Iris pigment epithelial cell (primary cell): Measurements from ENCODE around the gene SLC25A38.
A peak's percentile ranks its signal among the peaks of the same experiment; 100 is the strongest.
"Not testable (repeated sequence)": the region's sequence is repeated elsewhere in the genome, so short reads cannot be mapped to it uniquely, and the experiment has no call there.

Experiments used
- DNase-seq: peaks from one replicate; pipeline ENCODE4 v3.0.0-alpha.2; 2011; ENCODE audit warnings: low read depth

SLC25A38 gene

DNA sequence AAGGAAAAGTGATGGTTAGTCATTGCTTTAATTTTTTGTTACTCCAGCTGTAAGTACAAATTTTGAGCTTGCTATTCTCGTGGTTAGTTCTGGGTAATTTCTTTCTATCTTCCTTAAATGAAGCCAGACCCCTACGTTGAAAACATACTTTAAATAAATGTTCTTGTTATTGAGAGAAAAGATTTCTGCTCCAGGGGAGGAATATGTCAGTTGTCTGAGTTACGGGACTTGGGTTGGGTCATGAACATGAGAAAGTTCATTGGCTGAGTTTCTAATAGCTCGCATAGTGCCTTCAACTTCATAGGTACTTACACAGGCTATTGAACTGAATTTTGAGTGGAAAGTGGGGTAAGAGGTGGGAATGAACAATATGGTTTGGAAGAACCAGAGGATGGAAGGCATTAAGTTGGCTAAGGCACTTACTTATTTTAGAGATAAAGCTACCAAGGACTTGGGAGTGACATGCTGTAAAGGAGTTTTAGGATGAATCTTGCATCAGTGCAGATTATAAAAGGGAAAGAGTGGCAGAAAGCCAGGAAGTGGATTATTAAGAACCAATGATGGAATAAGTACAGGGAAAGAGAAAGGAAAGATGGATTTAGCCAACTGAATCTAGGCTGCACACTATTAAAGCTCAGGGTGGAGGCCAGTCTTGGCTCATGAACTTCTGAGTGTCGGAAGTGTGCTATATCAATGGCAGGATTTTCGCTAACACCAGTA is 24.8 kb downstream of the SLC25A38 start:
- DNase-seq, result peak; percentile 35

DNA sequence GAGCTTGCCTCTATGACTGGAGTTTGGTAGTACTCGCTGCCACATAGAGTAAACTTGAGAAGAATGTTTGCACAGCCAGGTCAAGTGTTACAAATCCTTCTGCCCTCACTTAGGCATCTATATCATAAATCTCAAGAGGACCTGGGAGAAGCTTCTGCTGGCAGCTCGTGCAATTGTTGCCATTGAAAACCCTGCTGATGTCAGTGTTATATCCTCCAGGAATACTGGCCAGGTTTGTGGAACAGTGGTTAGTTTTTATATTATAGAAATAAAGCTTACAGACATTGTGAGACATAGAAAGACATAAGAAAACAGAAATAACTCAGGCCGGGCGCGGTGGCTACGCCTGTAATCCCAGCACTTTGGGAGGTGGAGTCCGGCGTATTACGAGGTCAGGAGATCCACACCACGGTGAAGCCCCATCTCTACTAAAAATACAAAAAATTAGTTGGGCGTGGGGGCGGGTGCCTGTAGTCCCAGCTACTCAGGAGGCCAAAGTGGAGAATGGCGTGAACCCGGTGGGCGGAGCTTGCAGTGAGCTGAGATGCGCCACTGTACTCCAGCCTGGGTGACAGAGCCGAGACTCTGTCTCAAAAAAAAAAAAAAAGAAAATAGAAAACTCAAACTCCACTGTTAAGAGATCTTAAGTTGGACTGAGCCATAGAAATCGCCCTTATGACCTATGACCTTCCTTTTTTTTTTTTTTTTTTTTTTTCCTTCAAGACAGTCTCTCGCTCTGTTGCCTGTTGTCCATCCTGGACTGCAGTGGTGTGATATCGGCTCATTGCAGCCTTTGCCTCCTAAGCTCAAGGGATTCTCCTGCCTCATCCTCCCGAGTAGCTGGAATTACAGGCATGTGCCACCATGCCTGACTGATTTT is 25.6 kb downstream of the SLC25A38 start:
- no peak for DNase-seq

DNA sequence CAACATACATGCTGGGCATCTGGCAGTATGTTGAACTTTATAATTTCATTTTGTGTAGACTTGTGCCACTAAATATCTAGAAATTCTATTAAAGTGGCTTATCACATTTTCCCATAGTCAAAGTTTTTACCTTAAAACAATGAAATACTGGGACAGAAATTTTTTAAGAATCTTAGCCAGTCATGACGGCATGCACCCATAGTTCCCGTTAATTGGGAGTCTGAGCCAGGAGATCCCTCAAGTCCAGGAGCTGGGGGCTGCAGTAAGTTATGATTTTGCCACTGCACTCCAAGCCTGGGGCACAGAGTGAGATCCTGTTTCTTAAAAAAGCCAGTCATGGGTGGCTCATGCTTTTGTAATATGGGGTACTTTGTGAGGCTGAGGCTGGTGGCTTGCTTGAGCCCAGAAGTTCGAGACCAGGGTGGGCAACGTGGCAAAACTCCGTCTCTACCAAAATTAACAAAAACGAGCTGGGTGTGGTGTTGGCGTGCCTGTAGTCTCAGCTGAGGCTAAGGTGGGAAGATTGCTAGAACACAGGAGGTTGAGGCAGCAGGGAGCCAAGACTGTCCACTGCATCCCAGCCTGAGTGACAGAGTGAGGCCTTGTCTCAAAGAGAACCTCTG is 26.5 kb downstream of the SLC25A38 start:
- DNase-seq, result no peak

DNA sequence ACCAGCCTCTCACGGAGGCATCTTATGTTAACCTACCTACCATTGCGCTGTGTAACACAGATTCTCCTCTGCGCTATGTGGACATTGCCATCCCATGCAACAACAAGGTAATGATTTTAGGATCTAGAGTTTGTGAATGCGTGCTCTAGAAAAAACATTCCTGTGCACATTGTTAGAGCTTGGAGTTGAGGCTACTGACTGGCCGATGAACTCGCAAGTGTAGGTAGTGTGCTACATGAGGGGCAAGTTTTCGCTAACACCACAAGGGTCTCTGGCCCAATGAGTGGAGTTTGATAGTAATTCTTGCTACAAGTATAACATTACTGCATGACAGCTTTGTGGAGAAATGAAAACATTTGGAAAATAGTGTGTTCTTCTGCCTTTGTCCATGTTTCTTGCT is 27.7 kb downstream of the SLC25A38 start:
- no peak for DNase-seq

DNA sequence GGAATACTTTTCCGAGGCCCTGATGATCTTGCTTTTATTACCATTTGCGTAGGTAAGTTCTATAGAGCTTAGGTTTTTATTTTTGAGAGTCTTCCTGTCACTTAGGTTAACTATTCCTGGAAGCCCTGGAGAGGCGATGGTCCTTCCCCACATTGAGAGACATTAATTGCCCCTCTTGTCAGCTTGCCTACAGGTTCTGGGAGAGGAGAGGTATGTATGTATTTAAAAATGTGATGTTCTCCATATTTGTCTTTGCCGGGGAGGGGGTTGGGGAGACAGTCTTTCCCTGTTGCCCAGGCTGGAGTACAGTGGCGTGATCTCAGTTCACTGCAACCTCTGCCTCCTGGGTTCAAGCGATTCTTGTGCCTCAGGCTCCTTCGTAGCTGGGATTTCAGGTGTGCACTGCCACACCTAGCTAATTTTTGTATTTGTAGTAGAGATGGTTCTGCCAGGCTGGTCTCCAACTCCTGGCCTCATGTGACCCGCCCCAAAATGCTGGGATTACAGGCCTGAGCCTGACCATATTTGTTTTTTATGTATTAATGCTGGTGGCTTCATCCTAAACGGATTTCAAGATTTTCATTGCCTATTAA is 29.6 kb downstream of the SLC25A38 start:
- DNase-seq, result no peak

DNA sequence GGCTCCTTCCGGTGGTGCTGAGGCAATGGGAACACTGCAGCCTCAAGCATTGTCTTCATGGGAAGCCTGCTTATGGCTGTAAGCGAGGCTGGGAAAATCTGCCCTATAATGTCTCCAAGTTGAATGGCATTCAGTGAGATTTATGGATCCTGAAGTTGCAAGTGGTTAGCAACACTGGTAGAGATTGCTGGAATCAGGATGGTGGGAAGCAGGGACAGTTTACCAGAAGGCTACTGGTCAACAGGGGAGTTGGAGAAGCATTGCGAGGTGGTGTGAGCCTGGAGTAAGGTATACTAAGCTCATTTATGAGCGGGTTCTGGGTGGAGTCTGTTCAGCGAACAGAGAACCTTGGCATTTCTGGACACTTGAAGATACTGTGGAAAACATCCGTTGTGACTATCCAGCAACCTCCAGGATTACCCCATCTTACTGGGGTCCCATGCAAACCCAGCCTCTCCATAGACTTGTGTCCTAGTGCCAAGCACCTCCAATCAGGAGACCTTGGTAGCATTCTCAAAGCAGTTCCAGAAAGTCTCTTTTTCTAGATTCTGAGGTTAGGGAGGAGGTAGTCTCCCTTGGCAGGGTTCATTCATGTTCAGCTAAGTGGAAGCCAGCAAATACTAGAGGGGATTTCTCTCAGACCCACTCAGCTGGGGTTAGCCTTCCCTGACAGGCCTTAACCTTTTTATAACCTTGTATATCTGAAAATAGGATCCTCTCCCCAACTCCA is 30.7 kb downstream of the SLC25A38 start:
- no peak for DNase-seq

DNA sequence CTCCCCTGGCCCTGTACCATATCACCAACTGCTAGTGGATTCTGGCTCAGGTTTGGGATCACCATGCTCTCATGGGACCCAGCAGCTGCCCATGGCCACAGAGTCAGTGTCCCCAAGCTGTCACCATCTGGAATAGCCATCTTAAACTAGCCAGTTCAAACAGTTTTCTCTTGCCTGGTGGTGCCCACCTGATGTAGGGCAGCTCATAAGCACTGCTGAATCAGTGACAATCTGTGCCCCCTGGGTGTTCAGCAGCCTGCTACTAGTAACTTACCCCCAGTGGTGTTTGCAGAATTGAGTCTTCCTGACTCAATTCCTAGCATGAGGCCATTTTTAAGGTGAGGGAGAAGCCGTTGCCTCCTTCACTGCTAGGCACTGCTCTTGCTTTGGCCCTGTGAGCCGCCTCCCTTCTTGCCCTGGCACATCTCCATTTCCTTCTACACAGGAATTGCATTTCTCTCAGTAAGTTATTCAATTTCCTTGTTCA is 31.3 kb downstream of the SLC25A38 start:
- DNase-seq, result no peak

DNA sequence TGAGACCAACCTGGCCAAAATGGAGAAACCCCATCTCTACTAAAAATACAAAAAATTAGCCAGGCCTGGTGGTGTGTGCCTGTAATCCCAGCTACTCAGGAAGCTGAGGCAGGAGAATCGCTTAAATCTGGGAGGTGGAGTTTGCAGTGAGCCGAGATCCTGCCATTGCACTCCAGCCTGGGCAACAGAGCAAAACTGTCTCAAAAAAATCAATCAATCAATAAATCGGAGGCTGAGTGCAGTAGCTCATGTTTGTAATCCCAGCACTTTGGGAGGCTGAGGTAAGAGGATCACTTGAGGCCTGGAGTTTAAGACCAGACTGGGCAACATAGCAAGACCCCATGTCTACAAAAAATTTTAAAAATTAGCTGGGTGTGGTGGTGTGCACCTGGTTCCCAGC is 32.1 kb downstream of the SLC25A38 start:
- not testable (repeated sequence) for DNase-seq

DNA sequence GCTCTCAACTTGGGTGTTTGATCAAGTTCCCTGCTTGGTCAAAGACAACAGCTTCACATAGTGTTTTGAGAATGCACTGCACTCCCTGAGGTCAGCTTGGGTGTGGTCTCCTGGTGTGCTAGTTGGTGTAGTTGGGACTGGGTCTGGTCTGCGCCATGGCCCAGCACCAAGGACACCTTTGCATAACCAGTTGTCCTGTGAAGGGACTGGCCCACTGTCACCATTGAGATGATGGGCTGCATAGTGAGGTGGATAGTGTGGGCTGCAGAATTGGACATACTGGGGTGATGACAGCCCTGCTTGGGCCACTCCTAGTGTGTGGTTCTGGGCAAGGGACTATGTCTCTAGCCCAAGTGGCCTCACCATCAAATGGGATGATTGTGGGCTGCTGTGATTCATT is 32.8 kb downstream of the SLC25A38 start:
- DNase-seq, result no peak

DNA sequence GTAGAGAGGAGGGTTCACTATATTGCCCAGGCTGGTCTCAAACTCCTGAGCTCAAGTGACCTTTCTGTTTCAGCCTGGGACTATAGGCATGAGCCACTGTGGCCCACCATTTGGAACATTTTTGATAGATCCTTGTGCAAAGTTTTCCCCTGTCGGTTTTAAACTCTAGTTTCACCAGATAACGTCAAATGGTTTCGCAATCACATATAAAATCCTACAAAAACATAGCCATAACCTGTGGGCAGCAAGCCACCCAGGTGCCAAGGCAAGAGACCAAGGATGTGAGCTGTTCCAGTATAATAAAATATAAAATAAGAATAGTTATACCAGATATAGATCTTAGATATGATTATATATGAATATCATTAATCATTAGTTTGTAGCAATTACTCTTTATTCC is 33.8 kb downstream of the SLC25A38 start:
- not testable (repeated sequence) for DNase-seq

DNA sequence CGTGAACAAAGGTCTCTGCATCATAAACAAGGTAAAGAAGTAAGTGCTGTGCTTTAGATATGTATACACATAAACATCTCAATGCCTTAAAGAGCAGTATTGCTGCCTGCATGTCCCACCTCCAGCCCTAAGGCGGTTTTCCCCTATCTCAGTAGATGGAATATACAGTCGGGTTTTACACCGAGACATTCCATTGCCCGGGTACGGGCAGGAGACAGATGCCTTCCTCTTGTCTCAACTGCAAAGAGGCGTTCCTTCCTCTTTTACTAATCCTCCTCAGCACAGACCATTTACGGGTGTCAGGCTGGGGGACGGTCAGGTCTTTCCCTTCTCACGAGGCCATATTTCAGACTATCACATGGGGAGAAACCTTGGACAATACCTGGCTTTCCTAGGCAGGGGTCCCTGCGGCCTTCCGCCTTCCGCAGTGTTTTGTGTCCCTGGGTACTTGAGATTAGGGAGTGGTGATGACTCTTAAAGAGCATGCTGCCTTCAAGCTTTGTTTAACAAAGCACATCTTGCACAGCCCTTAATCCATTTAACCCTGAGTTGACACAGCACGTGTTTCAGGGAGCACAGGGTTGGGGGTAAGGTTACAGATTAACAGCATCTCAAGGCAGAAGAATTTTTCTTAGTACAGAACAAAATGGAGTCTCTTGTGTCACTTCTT is 35.5 kb downstream of the SLC25A38 start:
- DNase-seq, result not testable (repeated sequence)

DNA sequence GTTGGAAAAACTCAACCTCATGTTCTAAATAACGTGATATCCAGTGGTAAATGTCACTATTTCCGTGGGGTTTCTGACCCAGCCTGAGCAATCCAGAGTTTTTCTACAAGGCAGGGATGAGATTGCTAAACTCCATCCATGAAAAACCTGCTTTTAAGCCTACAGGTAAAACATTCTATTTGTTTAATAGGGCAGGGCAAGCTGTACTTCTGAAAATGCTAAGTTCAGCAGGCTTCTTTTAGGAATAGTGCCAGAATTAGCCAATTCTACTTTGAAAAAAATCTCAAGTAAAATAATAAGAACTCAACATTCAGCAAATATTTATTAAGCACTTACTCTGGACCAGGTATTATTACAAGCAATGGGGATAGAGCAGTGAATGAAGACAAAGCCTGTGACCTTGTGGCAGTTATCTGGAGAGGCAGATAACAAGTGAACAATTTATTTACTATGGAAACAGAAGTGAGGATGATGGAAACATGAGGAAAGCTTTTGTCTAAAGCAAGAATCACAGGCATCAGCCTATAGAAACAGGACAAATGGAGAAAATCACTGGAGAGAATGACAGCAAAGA is 36.7 kb downstream of the SLC25A38 start:
- DNase-seq, result no peak

DNA sequence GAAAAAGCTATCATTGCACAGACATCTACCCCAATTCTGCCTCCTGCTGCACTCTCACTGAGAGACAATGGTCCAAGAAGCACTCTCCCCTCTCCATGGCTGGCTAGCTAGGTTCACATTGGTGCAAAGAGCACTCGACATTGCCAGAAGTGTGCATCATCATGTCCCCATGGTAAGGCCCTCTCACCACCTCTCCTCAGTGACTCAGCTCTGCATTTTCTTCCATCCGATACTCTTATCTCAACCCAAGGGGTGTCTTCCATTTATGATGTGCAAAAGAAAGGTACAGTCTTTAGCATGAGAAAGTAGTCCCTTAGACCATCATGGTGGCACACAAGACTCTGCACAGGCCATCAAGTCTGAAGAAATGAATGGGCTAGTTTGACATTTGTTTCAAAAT is 37.4 kb downstream of the SLC25A38 start:
- DNase-seq, result no peak

DNA sequence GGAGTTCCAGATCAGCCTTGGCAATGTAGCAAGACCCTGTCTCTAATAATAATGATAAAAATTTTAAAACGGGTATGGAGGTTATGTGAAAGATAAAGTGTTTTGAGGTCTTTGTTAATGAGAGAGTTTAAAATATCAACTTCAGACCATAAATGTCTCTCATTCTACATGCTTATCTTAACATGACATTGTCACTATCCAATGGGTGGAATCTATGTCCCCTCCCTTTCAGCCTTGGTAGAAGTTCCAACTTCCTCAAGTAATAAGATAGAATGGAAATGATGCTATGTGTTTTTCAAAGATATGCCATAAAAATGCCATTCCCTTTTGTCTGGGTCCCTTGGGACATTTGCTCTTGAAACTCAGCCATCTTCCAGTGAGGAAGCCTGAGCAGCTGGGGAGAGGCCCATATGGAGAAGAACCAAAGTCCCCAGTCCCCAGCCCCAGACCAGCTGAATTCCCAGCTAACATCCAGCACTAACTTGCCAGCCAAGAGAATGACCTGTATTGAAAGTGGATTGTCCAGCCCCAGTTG is 40.3 kb downstream of the SLC25A38 start:
- DNase-seq, result no peak

DNA sequence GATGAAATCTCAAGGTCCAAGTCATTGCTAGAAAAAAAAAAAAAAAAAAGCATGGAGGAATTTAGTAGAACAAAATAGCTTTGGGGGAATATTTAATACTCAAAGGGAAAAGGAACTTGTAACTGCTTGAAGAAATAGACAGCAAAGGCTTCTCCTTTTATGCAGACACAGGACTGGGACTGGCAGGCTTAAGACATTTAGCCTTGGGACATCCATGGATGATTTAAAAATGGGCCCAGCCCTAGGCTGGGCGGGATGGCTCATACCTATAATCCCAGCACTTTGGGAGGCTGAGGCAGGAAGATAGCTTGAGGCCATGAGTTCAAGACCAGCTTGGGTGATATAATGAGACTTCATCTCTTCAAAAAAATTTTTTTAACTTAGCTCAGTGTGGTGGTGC is 43.1 kb downstream of the SLC25A38 start:
- DNase-seq, result no peak

DNA sequence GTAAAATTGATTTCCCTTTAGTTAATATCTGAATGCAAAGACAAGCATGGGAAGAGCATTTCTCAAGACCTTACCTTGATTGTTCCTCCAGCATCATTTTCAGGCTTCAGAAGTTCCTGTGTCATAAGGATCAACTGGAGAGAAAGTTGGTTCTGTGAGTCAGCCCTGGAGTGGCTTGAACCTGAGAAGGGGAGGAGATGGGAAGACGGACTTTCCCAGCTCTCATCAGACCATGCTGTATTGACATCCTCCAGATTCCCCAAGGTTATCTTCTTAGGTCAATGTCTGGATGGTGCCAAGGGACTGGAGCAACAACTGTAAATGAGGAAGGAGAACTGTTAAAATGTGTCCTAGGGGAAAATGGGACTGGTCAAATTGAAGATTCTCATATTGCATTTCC is 44.3 kb downstream of the SLC25A38 start:
- no peak for DNase-seq

DNA sequence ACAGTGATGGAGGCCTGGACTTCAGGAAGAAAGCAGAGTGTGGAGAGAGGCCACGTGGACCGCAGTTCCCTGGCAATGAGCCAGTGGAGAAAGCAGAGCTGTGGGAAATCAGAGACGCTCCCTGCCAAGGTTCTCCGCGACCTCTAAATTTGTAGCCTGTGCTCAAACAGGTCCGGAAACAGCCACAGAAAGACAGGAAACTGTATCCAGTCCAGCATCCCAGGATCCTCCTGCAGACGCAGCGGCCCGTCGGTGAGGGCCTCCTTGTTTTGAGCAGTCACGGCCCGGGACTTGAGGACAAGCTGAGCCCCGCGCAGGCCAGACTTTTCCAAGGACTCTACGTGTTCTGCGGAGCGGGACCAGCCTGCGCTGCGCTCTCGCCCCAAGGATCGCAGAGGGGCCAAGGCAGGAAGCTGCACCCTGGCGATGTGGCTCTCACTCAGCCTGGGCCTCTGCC is 45.6 kb downstream of the SLC25A38 start:
- DNase-seq, result no peak

DNA sequence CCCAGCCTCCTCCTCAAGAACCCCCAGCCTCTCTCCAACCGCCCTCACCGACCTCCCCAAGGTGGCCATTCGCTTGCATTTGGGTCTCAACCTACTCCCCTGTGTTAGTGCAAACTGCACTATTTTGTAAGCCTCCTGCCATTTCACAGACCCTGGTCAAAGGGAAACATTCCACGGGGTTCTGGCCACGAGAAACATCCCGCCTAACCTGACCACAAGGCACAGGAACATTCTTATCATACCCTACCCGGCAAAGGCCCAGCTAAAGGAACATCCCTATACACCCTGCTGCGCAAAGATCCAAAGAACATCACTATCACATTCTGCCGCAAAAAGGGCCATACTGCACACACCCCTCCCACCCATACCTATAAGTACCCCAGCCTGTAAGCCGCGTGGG is 46.3 kb downstream of the SLC25A38 start:
- no peak for DNase-seq

DNA sequence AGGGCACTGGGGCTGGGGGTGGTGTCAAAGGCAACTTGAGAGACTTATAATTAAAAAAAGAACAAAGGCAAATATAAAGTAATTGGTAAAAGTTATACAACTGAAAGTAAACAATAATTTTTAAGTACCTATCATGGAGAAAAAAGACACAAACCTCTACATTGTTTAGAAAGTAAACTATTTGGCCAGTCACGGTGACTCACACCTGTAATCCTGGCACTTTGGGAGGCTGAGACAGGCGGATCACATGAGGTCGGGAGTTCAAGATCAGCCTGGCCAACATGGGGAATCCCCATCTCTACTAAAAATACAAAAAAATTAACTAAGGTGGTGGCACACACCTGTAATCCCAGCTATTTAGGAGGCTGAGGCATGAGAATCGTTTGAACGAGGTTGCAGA is 49.2 kb downstream of the SLC25A38 start:
- DNase-seq, result no peak

DNA sequence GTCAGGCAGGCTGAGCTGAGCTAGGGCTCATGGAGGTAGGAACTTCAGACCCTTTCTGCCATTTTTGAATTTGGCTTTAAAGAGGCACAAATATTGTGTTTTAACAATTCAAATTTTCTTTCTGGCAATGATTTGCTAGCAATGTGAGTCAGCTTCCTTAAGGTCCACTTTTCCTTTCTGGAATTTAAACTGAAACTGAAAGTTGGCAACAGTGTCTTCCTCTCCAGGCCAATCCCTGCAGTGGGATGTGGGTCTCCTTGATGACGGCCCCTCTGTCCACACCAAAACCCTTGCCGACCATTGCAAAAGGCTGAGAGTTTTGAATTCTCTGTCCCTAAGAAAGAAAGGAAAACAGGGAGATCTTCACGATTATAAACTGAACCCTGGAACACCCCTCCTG is 50.5 kb downstream of the SLC25A38 start:
- peak; percentile 68 for DNase-seq
